Measurements from ENCODE around the gene NUCKS1.

The NUCKS1 gene

DNA sequence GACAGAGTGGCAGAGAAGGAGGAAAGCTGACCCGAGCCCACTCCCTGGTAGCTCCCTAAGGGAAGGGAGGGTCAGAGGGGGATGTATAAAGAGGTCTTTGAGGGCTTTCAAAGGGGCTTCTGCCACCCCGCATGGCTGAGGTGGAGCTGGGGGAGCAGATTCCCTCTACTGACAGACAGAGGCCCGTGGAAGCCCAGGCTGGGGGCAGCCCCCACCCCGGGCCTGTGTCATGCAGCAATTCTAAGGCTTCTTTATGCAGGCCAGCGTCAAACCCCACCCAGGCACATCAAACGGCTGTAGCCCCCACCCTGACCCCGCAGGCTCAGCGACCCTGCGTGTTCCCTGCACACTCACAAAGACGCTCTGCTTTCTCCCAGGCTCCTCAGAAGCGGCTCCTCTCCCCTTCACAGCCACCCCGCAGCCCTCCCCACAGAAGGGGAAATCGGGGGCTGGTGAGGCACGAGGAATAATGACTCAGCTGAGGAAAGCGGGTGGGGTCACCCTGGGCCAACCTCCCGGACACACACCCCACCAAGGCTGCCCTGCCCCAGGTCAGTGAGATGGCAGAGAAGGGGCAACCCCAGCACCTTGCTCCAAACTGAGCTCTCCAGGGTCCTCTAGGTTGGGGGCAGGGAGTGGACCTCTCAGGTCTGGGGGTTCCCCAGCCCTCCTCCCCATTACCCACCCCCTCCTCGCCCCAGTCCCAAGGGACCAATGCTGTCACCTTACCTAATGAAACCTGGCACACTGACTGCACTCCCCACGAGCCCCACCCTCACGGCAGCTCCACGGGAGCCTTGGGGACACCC lies 80.4 kb downstream of the NUCKS1 start:
- no peaks in the 10 kb centered on the region for H3K36me3 Mint-ChIP-seq (ENCODE audit: low read depth)
- TF ChIP-seq, protein P1, sequence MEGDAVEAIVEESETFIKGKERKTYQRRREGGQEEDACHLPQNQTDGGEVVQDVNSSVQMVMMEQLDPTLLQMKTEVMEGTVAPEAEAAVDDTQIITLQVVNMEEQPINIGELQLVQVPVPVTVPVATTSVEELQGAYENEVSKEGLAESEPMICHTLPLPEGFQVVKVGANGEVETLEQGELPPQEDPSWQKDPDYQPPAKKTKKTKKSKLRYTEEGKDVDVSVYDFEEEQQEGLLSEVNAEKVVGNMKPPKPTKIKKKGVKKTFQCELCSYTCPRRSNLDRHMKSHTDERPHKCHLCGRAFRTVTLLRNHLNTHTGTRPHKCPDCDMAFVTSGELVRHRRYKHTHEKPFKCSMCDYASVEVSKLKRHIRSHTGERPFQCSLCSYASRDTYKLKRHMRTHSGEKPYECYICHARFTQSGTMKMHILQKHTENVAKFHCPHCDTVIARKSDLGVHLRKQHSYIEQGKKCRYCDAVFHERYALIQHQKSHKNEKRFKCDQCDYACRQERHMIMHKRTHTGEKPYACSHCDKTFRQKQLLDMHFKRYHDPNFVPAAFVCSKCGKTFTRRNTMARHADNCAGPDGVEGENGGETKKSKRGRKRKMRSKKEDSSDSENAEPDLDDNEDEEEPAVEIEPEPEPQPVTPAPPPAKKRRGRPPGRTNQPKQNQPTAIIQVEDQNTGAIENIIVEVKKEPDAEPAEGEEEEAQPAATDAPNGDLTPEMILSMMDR (IDR thresholded peaks at IDR 0.05; ENCODE audit: unreplicated experiment in 3 of 3), result no peak
- peak overlapping the region; percentile 63 to 94 (median 89) for H3K27ac Mint-ChIP-seq
- H3K4me3 Mint-ChIP-seq, result peak overlapping the region; percentile 36 to 58 (median 56)
- peaks cover 70% of the 10 kb centered on the region for H3K4me1 Mint-ChIP-seq
- H3K27me3 Mint-ChIP-seq (ENCODE audit: low read depth), result peaks cover 10% of the 10 kb centered on the region
- H3K9me3 Mint-ChIP-seq, result no peaks in the 10 kb centered on the region

- TF ChIP-seq, protein P1 (IDR thresholded peaks at IDR 0.05; ENCODE audit: unreplicated experiment in 3 of 3), result peak in 1 of 3 experiments; percentile 9
- peaks cover 10% of the 10 kb centered on the region for H3K27me3 Mint-ChIP-seq (ENCODE audit: low read depth)
- H3K27ac Mint-ChIP-seq, result peak overlapping the region; percentile 58 to 89 (median 63)
- H3K36me3 Mint-ChIP-seq (ENCODE audit: low read depth), result no peaks in the 10 kb centered on the region
- peak overlapping the region; percentile 36 to 58 (median 56) for H3K4me3 Mint-ChIP-seq
- H3K4me1 Mint-ChIP-seq, result peaks cover 70% of the 10 kb centered on the region
- no peaks in the 10 kb centered on the region for H3K9me3 Mint-ChIP-seq
These were observed 81.0 kb downstream of the NUCKS1 start for GRCh38 chr1:205668951-205669340.

DNA sequence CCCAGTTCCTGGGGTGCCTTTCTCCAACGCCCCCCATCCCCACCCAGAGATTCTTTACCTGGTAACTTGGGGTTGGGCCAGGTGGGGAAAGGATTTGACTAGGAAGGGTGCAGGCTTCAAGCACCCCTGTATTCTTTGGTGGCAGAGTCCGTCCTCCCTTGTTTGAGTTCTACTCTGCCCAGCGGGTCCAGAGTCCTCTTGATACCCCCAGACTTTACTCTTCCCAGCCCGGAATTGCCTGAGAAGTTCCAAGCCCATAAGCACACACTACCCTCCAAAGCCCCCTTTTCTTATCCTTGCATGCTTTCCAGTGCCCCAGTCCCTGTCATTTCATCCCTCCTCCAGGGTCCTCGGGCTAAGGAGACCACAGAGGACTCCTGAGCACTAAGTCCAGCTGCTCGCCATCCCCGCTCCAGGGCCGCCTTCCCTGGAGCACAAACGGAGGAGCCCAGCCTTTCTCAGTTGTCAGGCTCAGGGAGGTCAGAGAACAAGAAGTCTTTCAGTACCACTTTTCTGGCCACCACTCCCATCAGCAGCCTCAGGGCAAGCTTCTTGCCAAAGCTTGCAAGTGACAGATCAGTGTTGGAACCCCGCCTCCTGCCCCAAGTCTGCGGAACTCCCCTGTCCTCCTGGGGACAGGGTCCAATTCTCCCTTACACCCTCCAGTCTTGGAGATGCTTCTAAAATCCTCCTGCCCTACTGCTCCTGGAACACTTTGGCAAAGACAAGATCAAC lies 81.9 kb downstream of the NUCKS1 start:
- no peaks in the 10 kb centered on the region for H3K36me3 Mint-ChIP-seq (ENCODE audit: low read depth)
- peaks cover 10% of the 10 kb centered on the region for H3K27me3 Mint-ChIP-seq (ENCODE audit: low read depth)
- H3K4me1 Mint-ChIP-seq, result peaks cover 66% of the 10 kb centered on the region
- TF ChIP-seq, protein P1 (IDR thresholded peaks at IDR 0.05; ENCODE audit: unreplicated experiment in 3 of 3), result no peak
- H3K27ac Mint-ChIP-seq, result peak overlapping the region; percentile 43 to 63 (median 56)
- no peaks in the 10 kb centered on the region for H3K9me3 Mint-ChIP-seq
- peak overlapping the region in 2 of 3 experiments; percentile 8 to 47 for H3K4me3 Mint-ChIP-seq

DNA sequence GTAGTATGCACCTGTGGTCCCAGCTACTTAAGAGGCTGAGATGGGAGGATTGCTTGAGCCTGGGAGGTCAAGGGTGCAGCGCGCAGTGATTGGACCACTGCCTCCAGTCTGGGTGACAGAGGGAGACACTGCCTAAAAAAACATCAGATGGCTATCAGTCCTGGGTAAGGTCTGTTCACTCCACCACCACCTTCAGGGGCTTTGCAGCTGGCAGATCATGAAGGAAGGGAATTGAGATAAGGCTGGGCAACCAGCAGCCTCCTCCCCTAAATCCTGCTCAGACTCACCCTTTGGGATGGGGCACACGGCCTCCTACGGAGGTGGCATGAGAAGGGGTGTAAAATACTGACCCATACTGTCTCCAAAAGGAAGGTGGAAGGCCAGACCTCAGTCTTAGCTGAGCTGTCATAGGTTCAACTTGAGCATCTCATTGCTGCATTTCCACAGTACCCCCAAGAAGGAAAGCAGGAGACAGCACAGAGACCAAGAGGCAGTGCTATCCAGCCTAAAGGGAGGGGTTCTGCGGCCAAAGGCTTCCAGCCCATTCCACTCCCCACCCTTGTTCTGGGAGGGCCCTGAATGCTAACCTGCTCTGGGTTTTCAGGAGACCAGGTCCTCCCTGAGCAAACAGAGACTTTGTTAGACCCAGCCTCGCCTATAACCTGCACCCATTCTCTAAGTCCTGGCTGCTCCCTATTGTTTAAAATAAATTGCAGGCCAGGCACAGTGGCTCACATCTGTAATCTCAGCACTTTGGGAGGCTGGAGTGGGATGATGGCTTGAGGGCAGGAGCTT lies 83.4 kb downstream of the NUCKS1 start:
- Mint-ChIP-seq H3K9me3 (no peaks in the 10 kb centered on the region), H3K36me3 (ENCODE audit: low read depth) (no peaks in the 10 kb centered on the region), H3K27ac (peak overlapping the region in 1 of 3 experiments; percentile 88), H3K4me1 (peaks cover 62% of the 10 kb centered on the region), H3K27me3 (ENCODE audit: low read depth) (peaks cover 6% of the 10 kb centered on the region), H3K4me3 (no peak overlapping the region)
- TF ChIP-seq, protein P1 (IDR thresholded peaks at IDR 0.05; ENCODE audit: unreplicated experiment in 3 of 3), result no peak

- H3K36me3 Mint-ChIP-seq (ENCODE audit: low read depth), result no peaks in the 10 kb centered on the region
- no peaks in the 10 kb centered on the region for H3K9me3 Mint-ChIP-seq
- H3K4me3 Mint-ChIP-seq, result no peak overlapping the region
- TF ChIP-seq, protein P1 (IDR thresholded peaks at IDR 0.05; ENCODE audit: unreplicated experiment in 3 of 3), result no peak
- peak overlapping the region; percentile 46 to 88 (median 83) for H3K27ac Mint-ChIP-seq
- peaks cover 6% of the 10 kb centered on the region for H3K27me3 Mint-ChIP-seq (ENCODE audit: low read depth)
- peaks cover 55% of the 10 kb centered on the region for H3K4me1 Mint-ChIP-seq
These were observed 84.6 kb downstream of the NUCKS1 start for GRCh38 chr1:205665201-205666045.

All from nephron (organoid).